ENCODE data around the gene MTCL1. TPM values are rescaled to one million over a fixed set of nuclear protein-coding genes. Genes with fewer than 3 reads are reported as not detected.
"Not testable (repeated sequence)": the region's sequence is repeated elsewhere in the genome, so short reads cannot be mapped to it uniquely, and the experiment has no call there.

The MTCL1 gene
- total RNA-seq, 1 donor from 2014 or later: 10.0 TPM

GRCh38 chr18:8756571-8756970 lies 51.2 kb downstream of the MTCL1 start:
- no peak for DNase-seq (ENCODE audit: low read depth)
- H3K36me3 ChIP-seq (ENCODE audit: control insufficient read depth, insufficient read depth, low read length): no peaks in the 10 kb centered on the region
- TF ChIP-seq, protein P1, sequence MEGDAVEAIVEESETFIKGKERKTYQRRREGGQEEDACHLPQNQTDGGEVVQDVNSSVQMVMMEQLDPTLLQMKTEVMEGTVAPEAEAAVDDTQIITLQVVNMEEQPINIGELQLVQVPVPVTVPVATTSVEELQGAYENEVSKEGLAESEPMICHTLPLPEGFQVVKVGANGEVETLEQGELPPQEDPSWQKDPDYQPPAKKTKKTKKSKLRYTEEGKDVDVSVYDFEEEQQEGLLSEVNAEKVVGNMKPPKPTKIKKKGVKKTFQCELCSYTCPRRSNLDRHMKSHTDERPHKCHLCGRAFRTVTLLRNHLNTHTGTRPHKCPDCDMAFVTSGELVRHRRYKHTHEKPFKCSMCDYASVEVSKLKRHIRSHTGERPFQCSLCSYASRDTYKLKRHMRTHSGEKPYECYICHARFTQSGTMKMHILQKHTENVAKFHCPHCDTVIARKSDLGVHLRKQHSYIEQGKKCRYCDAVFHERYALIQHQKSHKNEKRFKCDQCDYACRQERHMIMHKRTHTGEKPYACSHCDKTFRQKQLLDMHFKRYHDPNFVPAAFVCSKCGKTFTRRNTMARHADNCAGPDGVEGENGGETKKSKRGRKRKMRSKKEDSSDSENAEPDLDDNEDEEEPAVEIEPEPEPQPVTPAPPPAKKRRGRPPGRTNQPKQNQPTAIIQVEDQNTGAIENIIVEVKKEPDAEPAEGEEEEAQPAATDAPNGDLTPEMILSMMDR (IDR thresholded peaks at IDR 0.05; ENCODE audit: insufficient read depth, low read length, severe bottlenecking): no peak

DNA sequence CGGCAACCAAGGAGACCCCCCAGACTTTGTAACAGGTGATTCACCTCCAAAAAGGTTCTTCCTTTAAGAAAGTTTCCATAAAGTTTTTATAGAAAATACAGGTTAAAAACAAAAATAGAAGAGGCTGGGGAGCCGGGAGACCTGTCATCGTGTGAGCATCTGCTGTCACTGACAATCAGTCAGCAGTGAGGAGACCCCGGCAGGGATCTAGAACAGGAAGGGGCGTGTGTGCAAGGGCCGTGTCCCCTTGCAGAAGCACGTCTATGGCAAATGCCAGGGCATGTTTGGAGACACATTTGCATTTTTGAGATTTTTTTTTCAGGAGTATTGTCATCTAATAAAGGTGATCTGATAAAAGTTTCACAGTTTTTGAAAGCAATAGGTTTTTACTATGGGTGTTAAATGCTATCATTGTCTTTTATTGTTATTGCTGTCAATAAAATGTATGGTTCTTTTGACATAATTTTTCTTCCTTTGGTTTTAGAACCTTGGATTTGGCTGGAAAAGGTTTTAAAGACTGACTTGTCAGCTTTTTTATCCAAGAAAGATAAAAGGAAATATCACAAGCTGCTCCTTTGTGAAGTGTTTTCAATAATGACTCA lies 52.1 kb downstream of the MTCL1 start:
- Histone ChIP-seq H3K4me3 (ENCODE audit: low read depth, low read length) (no peak overlapping the region), H3K36me3 (ENCODE audit: control insufficient read depth, insufficient read depth, low read length) (peaks cover 3% of the 10 kb centered on the region), H3K27me3 (ENCODE audit: control insufficient read depth, insufficient read depth, low read length) (no peaks in the 10 kb centered on the region)
- TF ChIP-seq, protein P1 (IDR thresholded peaks at IDR 0.05; ENCODE audit: insufficient read depth, low read length, severe bottlenecking): no peak
- DNase-seq (ENCODE audit: low read depth): peak; percentile 41
- no peak for FAIRE-seq

More at GRCh38 chr18:8756571-8756970, 51.2 kb downstream of the MTCL1 start:
- no peak for FAIRE-seq
- H3K27me3 ChIP-seq (ENCODE audit: control insufficient read depth, insufficient read depth, low read length): no peaks in the 10 kb centered on the region
- H3K4me3 ChIP-seq (ENCODE audit: low read depth, low read length): no peak overlapping the region

GRCh38 chr18:8758466-8758865 lies 53.1 kb downstream of the MTCL1 start:
- Histone ChIP-seq H3K27me3 (ENCODE audit: control insufficient read depth, insufficient read depth, low read length) (no peaks in the 10 kb centered on the region), H3K36me3 (ENCODE audit: control insufficient read depth, insufficient read depth, low read length) (peaks cover 7% of the 10 kb centered on the region), H3K4me3 (ENCODE audit: low read depth, low read length) (no peak overlapping the region)
- DNase-seq (ENCODE audit: low read depth): no peak
- FAIRE-seq: no peak
- TF ChIP-seq, protein P1 (IDR thresholded peaks at IDR 0.05; ENCODE audit: insufficient read depth, low read length, severe bottlenecking): no peak

DNA sequence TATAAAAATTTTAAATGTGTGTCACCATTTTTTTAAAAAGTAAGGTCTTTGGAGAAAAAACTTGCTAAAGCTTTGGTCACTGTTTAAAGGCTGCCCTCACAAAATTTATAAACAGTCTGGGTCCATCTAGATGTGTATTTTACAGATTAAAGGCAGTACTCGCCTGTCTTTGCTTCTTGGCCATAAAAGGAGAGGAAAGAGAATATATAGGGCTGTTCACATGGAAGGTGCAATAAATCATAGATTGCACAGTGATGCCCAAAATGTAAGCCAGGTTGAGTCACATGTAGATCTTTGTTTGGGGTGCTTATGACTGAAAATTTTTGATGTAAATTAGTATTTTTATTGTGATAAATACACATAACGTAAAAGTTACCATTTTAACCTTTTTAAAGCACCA lies 55.6 kb downstream of the MTCL1 start:
- H3K36me3 ChIP-seq (ENCODE audit: control insufficient read depth, insufficient read depth, low read length): peaks cover 7% of the 10 kb centered on the region
- no peaks in the 10 kb centered on the region for H3K27me3 ChIP-seq (ENCODE audit: control insufficient read depth, insufficient read depth, low read length)
- FAIRE-seq (no peak), DNase-seq (ENCODE audit: low read depth) (no peak)
- H3K4me3 ChIP-seq (ENCODE audit: low read depth, low read length): no peak overlapping the region
- TF ChIP-seq, protein P1 (IDR thresholded peaks at IDR 0.05; ENCODE audit: insufficient read depth, low read length, severe bottlenecking): no peak

DNA sequence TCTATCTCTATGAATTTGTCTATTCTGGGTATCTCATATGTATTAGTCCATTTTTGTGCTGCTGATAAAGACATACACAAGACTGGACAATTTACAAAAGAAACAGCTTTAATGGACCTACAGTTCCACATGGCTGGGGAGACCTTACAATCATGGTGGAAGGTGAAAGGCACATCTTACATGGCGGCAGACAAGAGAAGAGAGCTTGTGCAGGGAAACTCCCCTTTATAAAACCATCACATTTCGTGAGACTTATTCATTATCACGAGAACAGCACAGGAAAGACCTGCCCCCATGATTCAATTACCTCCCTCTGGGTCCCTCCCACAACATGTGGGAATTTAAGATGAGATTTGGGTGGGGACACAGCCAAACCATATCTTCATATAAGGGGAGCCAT lies 56.2 kb downstream of the MTCL1 start:
- H3K36me3 ChIP-seq (ENCODE audit: control insufficient read depth, insufficient read depth, low read length); DNase-seq (ENCODE audit: low read depth); H3K4me3 ChIP-seq (ENCODE audit: low read depth, low read length); H3K27me3 ChIP-seq (ENCODE audit: control insufficient read depth, insufficient read depth, low read length); FAIRE-seq: not testable (repeated sequence)

- Histone ChIP-seq H3K27me3 (ENCODE audit: control insufficient read depth, insufficient read depth, low read length) (no peaks in the 10 kb centered on the region), H3K36me3 (ENCODE audit: control insufficient read depth, insufficient read depth, low read length) (peaks cover 7% of the 10 kb centered on the region), H3K4me3 (ENCODE audit: low read depth, low read length) (no peak overlapping the region)
- FAIRE-seq (no peak), DNase-seq (ENCODE audit: low read depth) (no peak)
- TF ChIP-seq, protein P1 (IDR thresholded peaks at IDR 0.05; ENCODE audit: insufficient read depth, low read length, severe bottlenecking): no peak
Measured at GRCh38 chr18:8762968-8763367, 57.6 kb downstream of the MTCL1 start.

All from bronchial epithelial cell (primary cell).